ENCODE results near the gene MLN.

DNA sequence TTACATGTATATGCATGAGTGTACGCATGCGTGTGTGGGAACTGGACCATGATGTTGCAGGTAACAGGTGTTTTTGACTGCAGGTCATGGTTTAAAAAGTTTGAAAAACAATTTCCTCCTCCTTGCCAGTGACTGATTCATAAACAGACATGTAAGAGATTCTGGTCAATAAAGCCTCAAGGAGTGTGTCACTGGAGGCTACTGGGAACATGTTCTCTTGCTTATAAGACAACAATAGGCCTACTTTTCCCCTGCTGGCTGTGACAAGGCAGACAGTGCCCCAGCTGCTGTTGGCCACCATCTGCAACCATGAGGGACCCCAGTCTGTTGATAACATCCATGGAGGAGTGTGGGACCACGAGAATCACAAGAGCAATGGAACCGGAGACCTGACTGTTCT is 27.6 kb downstream of the MLN start:
- TF ChIP-seq, protein P1, sequence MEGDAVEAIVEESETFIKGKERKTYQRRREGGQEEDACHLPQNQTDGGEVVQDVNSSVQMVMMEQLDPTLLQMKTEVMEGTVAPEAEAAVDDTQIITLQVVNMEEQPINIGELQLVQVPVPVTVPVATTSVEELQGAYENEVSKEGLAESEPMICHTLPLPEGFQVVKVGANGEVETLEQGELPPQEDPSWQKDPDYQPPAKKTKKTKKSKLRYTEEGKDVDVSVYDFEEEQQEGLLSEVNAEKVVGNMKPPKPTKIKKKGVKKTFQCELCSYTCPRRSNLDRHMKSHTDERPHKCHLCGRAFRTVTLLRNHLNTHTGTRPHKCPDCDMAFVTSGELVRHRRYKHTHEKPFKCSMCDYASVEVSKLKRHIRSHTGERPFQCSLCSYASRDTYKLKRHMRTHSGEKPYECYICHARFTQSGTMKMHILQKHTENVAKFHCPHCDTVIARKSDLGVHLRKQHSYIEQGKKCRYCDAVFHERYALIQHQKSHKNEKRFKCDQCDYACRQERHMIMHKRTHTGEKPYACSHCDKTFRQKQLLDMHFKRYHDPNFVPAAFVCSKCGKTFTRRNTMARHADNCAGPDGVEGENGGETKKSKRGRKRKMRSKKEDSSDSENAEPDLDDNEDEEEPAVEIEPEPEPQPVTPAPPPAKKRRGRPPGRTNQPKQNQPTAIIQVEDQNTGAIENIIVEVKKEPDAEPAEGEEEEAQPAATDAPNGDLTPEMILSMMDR (conservative IDR thresholded peaks at IDR 0.05; ENCODE audit: low read depth, low read length): no peak
- TF ChIP-seq, protein P2, sequence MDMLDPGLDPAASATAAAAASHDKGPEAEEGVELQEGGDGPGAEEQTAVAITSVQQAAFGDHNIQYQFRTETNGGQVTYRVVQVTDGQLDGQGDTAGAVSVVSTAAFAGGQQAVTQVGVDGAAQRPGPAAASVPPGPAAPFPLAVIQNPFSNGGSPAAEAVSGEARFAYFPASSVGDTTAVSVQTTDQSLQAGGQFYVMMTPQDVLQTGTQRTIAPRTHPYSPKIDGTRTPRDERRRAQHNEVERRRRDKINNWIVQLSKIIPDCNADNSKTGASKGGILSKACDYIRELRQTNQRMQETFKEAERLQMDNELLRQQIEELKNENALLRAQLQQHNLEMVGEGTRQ (IDR thresholded peaks at IDR 0.05; ENCODE audit: low read depth, low read length): no peak
